Erythroblast (primary cell): ENCODE measurements around the gene STEAP1.

ENCODE experiments used
- GATA1 ChIP-seq: IDR thresholded peaks from 2 replicates; pipeline ENCODE4 v1.6.1; 2011; ENCODE audit warnings: low read depth, mild to moderate bottlenecking, control low read depth, low read length, moderate library complexity
- POLR2A ChIP-seq: IDR thresholded peaks from 2 replicates; pipeline ENCODE4 v1.6.1; 2011; ENCODE audit warnings: mild to moderate bottlenecking, low read length

DNA sequence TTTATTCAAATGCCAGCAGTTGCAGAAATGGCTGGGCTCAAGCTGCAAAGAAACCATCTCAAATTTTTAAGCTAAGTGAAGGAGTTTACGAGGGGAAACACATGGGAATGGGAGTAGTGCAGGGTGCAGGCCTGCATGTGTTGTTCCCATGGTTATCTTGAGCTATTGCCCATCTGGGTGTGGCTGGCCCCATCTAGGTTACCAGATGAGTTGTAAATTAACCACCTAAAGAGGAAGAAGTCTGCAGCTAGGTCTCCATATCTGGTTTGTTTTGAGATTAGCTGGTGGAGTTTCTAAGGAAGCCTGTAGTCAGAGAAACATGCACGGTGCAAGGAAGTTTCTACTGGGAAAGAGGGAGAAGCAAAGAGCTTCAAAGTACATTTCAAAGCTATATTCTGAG, 34.0 kb downstream of the STEAP1 start:
- TF ChIP-seq POLR2A (no peak), GATA1 (no peak)
